Measurements from ENCODE around the gene C1QTNF1. TPM values are rescaled to one million over a fixed set of nuclear protein-coding genes. Genes with fewer than 3 reads are reported as not detected.

C1QTNF1 gene
- total and polyA plus RNA-seq, 7 donors, result 10.5 to 22.8 (median 16.9) TPM

- ATAC-seq (no peak), DNase-seq (no peak)
- 76 to 83% (median 81%) methylated on average over 12 of the region's 12 CpGs for WGBS, 3 donors
- TF ChIP-seq CTCF (IDR thresholded peaks at IDR 0.05), result no peak
- Histone ChIP-seq H3K27ac (no peak overlapping the region), H3K9me3 (no peaks in the 10 kb centered on the region), H3K36me3 (ENCODE audit: insufficient read depth in 1 of 2, low read depth in 1 of 2) (peaks cover 0 to 5% of the 10 kb centered on the region in 2 donors), H3K4me3 (no peak overlapping the region), H3K27me3 (ENCODE audit: insufficient read depth in 3 of 3, low read length in 2 of 3) (no peaks in the 10 kb centered on the region), H3K4me1 (peaks cover 27% of the 10 kb centered on the region)
- intact Hi-C loops (cut with DNase I), result no loop called here
Observed at GRCh38 chr17:79005063-79005861, 18.7 kb upstream of the C1QTNF1 start.

- no peak for TF ChIP-seq CTCF (IDR thresholded peaks at IDR 0.05)
- Histone ChIP-seq H3K4me1 (peaks cover 29% of the 10 kb centered on the region), H3K9me3 (no peaks in the 10 kb centered on the region), H3K27ac (no peak overlapping the region), H3K4me3 (no peak overlapping the region), H3K27me3 (ENCODE audit: insufficient read depth in 3 of 3, low read length in 2 of 3) (no peaks in the 10 kb centered on the region), H3K36me3 (ENCODE audit: insufficient read depth in 1 of 2, low read depth in 1 of 2) (peaks cover 0 to 5% of the 10 kb centered on the region in 2 donors)
- DNase-seq (no peak), ATAC-seq (no peak)
- WGBS, 3 donors, result 67 to 79% (median 75%) methylated on average over 7 to 8 of the region's 8 CpGs
- intact Hi-C loops (cut with DNase I), result no loop called here
Observed at GRCh38 chr17:79006046-79006445, 17.9 kb upstream of the C1QTNF1 start.

- peaks cover 0 to 5% of the 10 kb centered on the region in 2 donors for H3K36me3 ChIP-seq (ENCODE audit: insufficient read depth in 1 of 2, low read depth in 1 of 2)
- no peaks in the 10 kb centered on the region for H3K9me3 ChIP-seq
- DNase-seq, result no peak
- no peak for TF ChIP-seq CTCF (IDR thresholded peaks at IDR 0.05)
- H3K4me1 ChIP-seq, result peaks cover 29% of the 10 kb centered on the region
- 80 to 84% (median 81%) methylated on average over 19 of the region's 19 CpGs for WGBS, 3 donors
- intact Hi-C loops (cut with DNase I), result no loop called here
- ATAC-seq, result no peak
- H3K27me3 ChIP-seq (ENCODE audit: insufficient read depth in 3 of 3, low read length in 2 of 3), result no peaks in the 10 kb centered on the region
- H3K27ac ChIP-seq, result no peak overlapping the region
- no peak overlapping the region for H3K4me3 ChIP-seq
Observed at GRCh38 chr17:79006794-79007503, 17.0 kb upstream of the C1QTNF1 start.

GRCh38 chr17:79007504-79008381, 16.2 kb upstream of the C1QTNF1 start:
- WGBS, 3 donors, result 81 to 85% (median 83%) methylated on average over 21 of the region's 21 CpGs
- DNase-seq (no peak), ATAC-seq (no peak)
- H3K27me3 ChIP-seq (ENCODE audit: insufficient read depth in 3 of 3, low read length in 2 of 3), result no peaks in the 10 kb centered on the region
- H3K4me3 ChIP-seq, result no peak overlapping the region
- H3K27ac ChIP-seq, result no peak overlapping the region
- H3K9me3 ChIP-seq, result no peaks in the 10 kb centered on the region
- intact Hi-C loops (cut with DNase I), result no loop called here
- TF ChIP-seq CTCF (IDR thresholded peaks at IDR 0.05), result no peak
- H3K4me1 ChIP-seq, result peaks cover 29% of the 10 kb centered on the region
- H3K36me3 ChIP-seq (ENCODE audit: insufficient read depth in 1 of 2, low read depth in 1 of 2), result peaks cover 0 to 5% of the 10 kb centered on the region in 2 donors

Measured in psoas muscle (tissue), 8 donors.